ENCODE measurements around the gene DMGDH. TPM values are rescaled to one million over a fixed set of nuclear protein-coding genes. Genes with fewer than 3 reads are reported as not detected.

Gene DMGDH
- total RNA-seq, 1 donor from 2014 or later: 0.75 TPM

DNA sequence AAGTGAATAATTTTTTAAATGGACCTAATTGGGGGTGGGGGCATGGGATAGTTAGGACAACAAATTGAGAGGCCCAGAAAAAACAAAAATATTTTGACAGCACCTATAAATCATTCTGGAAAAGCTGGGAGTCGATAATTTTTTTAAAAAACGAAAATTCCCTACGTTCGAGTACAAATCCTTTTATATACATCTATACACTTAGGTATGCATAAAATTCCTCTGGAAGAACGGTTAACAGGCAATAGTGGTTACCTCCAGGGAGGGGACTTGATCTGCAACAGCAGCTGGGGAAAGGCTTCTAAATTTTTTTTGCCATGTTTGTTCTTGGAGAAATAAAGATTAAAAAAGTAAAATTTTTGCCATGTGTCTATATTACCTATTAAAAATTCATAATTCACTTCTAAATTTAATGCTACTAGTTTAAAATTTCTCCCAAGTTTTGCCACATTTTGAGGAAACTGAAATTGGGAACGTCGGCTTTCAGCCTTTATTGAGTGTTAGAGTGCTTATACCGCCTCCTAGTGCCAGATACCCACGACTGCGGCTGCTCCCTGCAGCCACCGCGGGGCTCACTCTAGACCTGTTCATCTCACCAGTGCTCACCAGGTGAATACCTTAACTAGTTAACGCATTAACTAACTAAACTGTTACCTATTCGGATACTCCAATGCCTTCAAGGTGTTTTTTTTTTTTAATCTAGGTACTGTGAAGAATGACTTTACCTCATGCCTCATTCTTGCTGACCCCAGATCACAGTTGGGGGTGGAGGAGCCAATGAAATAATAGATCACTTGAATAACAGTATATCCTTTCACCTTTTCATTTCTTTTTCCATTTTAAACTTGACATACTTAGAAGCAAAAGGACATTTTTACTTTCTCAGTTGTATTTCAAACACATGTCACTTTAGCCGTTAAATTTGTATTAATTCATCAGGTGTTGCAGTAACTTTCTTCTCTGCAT is 40.3 kb upstream of the DMGDH start:
- intact Hi-C loops (cut with DNase I): no loop called here
- H3K9me3 ChIP-seq: no peaks in the 10 kb centered on the region
- peaks cover 9% of the 10 kb centered on the region for H3K27me3 ChIP-seq
- peaks cover 0 to 5% of the 10 kb centered on the region in 2 donors for H3K4me1 ChIP-seq
- DNase-seq (ENCODE audit: low spot score in 2 of 2): no peak
- no peak overlapping the region for H3K4me3 ChIP-seq
- H3K27ac ChIP-seq: no peak overlapping the region
- no peaks in the 10 kb centered on the region for H3K36me3 ChIP-seq
- TF ChIP-seq CTCF (IDR thresholded peaks at IDR 0.05): no peak

GRCh38 chr5:79108792-79109191 is 39.3 kb upstream of the DMGDH start:
- TF ChIP-seq CTCF (IDR thresholded peaks at IDR 0.05): no peak
- Histone ChIP-seq H3K27me3 (peaks cover 9% of the 10 kb centered on the region), H3K27ac (no peak overlapping the region), H3K36me3 (no peaks in the 10 kb centered on the region), H3K4me1 (peaks cover 0 to 5% of the 10 kb centered on the region in 2 donors), H3K4me3 (no peak overlapping the region), H3K9me3 (no peaks in the 10 kb centered on the region)
- intact Hi-C loops (cut with DNase I): no loop called here
- no peak for DNase-seq (ENCODE audit: low spot score in 2 of 2)

DNA sequence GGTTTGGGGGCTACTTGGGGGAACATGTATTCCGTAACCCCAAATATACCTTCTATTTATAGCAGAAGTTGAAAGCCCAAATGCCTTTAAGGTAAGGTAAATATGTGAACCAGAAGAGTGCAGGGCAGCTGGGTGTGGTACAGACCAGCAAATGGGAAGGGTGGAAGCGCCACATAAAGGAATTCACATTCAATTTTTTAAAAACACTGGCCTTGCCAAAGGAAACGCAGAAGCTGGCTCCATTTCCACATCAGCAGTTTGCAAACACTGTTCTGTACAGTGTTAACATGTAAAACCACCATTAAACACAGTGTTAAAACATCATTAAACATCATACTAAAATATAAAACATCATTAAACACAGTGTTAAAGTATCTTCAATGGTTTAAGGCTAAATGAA is 38.6 kb upstream of the DMGDH start:
- intact Hi-C loops (cut with DNase I): no loop called here
- Histone ChIP-seq H3K27ac (no peak overlapping the region), H3K4me3 (peak overlapping the region; percentile 12 to 27), H3K9me3 (no peaks in the 10 kb centered on the region), H3K4me1 (peaks cover 0 to 5% of the 10 kb centered on the region in 2 donors), H3K36me3 (no peaks in the 10 kb centered on the region), H3K27me3 (peaks cover 9% of the 10 kb centered on the region)
- no peak for DNase-seq (ENCODE audit: low spot score in 2 of 2)
- TF ChIP-seq CTCF (IDR thresholded peaks at IDR 0.05): no peak

DNA sequence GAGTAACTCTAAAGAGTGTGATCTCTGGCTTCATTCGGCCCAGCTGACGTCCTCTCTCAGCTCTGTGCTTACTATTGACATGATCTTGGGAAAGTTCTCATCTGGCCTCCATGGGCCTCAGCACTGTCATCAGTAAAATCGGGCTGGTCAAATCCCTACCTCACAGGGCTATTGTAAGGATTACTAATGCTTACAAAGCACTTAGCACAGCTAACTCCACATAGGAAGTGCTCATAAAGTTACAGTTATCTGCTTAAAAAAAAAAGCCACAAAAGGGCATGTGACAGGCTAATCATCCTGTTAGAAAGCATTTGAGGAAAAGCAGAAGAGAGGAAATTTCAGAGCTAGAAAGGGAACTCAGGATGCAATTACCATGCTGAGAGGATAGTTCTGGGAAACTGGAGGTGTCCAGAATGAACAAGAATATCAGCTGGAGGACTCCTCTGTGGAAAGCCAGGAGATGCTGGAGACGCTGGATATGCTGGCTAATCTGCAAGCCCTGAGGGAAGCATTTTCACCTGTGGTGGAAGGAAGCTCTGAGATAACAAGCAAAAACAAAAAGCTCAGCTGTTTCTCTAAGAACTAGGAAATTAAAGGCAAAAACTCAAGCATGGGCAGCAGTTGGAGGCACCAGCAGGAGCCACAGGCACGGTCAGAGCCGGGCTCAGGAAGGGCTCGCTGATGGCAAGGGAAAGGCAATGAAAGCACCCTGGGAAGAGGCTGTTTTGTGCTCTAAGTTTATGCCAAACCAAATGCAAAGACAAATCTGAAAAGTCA is 37.7 kb upstream of the DMGDH start:
- DNase-seq (ENCODE audit: low spot score in 2 of 2): no peak
- intact Hi-C loops (cut with DNase I): no loop called here
- Histone ChIP-seq H3K27me3 (peaks cover 6% of the 10 kb centered on the region), H3K4me1 (peaks cover 0 to 5% of the 10 kb centered on the region in 2 donors), H3K36me3 (no peaks in the 10 kb centered on the region), H3K4me3 (peak overlapping the region in 1 of 2 donors; percentile 27), H3K27ac (no peak overlapping the region), H3K9me3 (no peaks in the 10 kb centered on the region)
- TF ChIP-seq CTCF (IDR thresholded peaks at IDR 0.05): no peak

- H3K4me1 ChIP-seq: peaks cover 0 to 5% of the 10 kb centered on the region in 2 donors
- H3K36me3 ChIP-seq: no peaks in the 10 kb centered on the region
- DNase-seq (ENCODE audit: low spot score in 2 of 2): no peak
- H3K27me3 ChIP-seq: no peaks in the 10 kb centered on the region
- no peak overlapping the region for H3K4me3 ChIP-seq
- H3K9me3 ChIP-seq: no peaks in the 10 kb centered on the region
- intact Hi-C loops (cut with DNase I): no loop called here
- no peak for TF ChIP-seq CTCF (IDR thresholded peaks at IDR 0.05)
- no peak overlapping the region for H3K27ac ChIP-seq
Observed at GRCh38 chr5:79105868-79106267, 36.4 kb upstream of the DMGDH start.
